GM12872 (cell line): Measurements from ENCODE around the gene LZTR1.
A peak's percentile ranks its signal among the peaks of the same experiment; 100 is the strongest.

ENCODE experiments used
- CTCF ChIP-seq: IDR thresholded peaks from 3 replicates; pipeline ENCODE4 v1.5.1; 2011; ENCODE audit warnings: low read depth, mild to moderate bottlenecking, low read length, moderate library complexity; ENCODE audit not compliant: insufficient read depth

LZTR1 gene

GRCh38 chr22:21014726-21015465 is 32.8 kb downstream of the LZTR1 start, which contains the start of gene P2RX6:
Gene P2RX6 (plus strand): TSS chr22:21015165. CDS start chr22:21015175, 10 bp downstream.
- no peak for TF ChIP-seq CTCF

GRCh38 chr22:21015466-21016006 is 33.4 kb downstream of the LZTR1 start:
- TF ChIP-seq CTCF, result no peak

- TF ChIP-seq CTCF, result no peak
These were observed 34.7 kb downstream of the LZTR1 start for GRCh38 chr22:21016644-21017420.

- TF ChIP-seq CTCF, result no peak
These were observed 36.2 kb downstream of the LZTR1 start for GRCh38 chr22:21018314-21018713.

- TF ChIP-seq CTCF, result peak; percentile 64
These were observed 38.8 kb downstream of the LZTR1 start for GRCh38 chr22:21020802-21021429.

- no peak for TF ChIP-seq CTCF
These were observed 40.4 kb downstream of the LZTR1 start for GRCh38 chr22:21022507-21022906.
